Putamen (tissue), 1 donor: Measurements from ENCODE around the gene ZAP70.

ENCODE experiments used
- DNase-seq: peaks from one replicate; pipeline ENCODE4 v3.0.0-alpha.2; 2016; ENCODE audit warnings: low spot score

Gene ZAP70

DNA sequence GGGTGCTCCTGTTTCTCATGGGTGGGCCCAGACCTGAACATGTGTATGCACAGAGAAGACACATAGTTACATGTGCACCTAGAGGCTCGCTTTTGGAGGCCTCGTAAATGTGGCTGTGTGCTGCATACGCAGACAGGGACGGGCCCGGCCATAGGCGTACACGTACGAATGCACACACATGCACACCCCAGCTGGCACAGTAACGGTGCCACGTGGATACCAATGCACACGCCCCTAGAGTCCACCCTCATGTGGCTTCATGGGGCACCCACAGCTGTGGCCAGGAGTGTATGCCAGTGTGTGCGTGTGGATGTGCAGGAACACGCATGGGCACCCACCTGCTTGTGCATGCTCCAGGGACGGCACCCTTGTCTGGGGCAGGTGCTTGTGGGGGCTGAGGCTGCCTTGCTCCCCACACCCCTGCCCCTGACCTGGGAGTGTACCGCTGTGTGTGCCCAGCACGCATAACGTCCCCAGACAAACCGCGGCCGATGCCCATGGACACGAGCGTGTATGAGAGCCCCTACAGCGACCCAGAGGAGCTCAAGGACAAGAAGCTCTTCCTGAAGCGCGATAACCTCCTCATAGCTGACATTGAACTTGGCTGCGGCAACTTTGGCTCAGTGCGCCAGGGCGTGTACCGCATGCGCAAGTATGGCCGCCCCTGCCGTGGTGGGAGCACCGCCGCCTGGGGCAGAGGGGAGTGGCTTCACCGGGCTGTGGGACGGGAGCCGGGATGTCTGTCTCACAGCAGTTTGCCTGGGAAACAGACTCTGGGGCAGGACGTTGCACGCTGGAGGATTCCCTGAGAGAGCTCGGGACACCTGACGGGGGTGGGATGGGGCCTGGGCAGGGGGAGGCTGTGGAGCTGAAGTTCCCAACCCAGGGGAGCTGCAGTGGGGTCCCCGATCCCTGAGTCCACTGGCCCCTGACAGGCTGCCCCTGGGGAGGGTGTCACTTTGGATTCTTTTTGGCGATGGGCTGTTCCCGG is 21.0 kb downstream of the ZAP70 start:
- DNase-seq = no peak

DNA sequence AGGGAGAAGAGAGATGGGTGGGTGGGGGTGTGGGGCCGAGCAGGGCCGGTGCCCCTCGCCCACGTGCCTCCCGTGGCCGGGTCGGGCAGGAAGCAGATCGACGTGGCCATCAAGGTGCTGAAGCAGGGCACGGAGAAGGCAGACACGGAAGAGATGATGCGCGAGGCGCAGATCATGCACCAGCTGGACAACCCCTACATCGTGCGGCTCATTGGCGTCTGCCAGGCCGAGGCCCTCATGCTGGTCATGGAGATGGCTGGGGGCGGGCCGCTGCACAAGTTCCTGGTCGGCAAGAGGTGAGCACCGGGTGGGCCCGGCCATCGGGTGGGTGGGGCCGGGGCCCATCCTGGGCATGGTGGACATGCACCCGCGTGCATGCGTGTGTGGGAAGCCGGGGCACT is 21.8 kb downstream of the ZAP70 start:
- DNase-seq = no peak

DNA sequence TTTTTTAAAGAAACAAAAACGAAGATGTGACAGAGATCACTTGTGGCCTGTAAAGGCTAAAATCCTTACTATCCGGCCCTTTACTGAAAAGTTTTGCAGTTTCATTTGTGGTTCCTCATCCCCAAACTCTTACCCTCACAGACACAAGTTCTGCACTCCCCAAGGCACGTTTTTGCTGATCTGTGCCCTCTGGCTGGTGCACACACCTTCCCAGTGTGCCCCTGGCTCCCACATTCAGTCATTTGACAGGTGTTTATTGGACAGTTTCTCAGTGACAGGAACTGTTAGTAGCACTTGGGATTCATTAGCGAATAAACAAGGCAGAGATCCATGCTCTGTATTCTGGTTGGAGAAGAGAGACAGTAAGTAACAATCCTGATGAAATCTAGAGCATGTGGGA is 22.8 kb downstream of the ZAP70 start:
- DNase-seq = no peak

DNA sequence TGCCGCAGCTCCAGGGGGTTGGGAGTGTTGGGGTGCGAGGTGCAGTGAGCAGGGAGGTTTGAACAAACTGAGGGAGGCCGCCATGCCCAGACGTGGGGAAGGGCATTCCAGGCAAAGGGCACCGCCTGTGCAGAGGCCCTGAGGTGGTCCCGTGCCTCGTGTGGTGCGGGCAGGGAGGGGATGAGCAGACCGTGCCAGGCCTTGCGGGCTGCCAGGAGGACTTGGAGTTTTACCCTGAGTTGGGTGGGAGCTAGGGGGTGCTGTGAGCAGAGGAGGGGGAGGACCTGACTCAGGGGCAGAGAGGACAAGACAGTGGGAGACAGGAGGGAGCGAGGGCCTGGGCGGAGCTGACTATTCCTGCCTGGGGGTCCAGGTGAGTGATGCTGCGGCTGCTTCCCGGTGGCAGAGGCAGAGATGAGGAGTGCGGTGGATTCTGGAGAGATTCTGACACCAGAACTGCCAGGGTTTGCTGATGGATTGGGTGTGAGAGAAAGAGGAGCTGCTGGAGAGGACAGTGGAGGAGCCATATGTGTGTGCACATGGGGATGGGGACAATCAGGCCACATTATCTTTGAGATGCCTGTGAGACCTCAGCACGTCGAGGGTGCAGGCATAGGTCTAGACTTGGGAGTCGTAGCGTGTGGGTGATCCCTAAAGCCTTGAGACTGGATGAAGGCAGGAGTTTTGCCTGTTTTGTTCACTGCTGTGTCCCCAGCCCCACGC is 23.4 kb downstream of the ZAP70 start:
- DNase-seq = no peak

DNA sequence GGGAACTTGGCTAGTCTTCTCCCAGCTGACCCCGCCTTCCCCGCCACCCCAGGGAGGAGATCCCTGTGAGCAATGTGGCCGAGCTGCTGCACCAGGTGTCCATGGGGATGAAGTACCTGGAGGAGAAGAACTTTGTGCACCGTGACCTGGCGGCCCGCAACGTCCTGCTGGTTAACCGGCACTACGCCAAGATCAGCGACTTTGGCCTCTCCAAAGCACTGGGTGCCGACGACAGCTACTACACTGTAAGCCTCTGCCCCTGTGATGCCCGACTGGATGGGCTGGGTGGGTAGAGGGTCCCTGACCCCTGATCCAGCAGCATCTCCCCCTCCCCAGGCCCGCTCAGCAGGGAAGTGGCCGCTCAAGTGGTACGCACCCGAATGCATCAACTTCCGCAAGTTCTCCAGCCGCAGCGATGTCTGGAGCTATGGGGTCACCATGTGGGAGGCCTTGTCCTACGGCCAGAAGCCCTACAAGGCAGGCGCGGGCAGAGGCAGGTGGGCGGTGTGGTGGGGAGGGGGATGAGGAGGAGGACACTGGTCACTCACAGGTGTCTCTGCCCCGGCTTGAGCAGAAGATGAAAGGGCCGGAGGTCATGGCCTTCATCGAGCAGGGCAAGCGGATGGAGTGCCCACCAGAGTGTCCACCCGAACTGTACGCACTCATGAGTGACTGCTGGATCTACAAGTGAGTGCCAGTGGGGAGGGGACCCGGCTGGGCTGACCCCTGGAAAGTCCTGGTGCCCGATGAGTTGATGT is 24.2 kb downstream of the ZAP70 start:
- no peak for DNase-seq

DNA sequence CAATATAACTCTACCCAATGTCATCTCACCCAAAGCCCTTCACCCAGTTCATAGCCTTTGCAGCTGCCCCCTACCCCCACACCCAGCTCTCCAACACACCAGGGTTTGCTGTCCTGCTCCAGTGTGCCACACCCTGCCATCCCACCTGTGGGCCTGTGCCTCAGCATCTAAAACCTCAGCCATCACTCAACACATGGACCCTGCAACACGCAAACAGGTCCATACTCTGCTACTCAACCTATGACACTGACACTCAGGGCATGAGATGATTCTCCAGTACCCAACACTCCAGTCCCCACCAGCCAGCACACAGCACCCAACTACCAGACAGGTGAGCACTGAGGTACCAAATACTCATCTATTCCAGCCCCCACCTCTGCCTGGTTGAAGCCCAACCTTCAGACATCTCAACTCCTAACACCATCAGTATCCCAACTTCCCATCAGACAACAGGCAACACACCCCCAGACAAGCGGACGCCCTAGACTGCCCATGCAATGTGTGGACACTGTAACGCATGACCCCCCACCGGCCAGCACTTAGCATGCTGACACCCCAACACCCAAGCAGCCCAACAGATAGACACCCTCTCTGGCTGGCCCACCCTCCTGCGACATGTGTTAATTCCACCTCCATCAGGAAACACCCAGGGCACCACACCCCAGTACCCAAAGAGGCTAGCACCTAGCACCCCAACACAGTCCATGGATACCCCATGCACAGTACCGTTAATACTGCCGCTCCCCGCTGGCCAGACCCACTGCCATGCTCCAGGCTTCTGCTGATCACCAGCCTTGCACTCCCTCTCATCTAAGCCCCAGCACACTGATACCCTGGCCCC is 25.0 kb downstream of the ZAP70 start:
- no peak for DNase-seq

DNA sequence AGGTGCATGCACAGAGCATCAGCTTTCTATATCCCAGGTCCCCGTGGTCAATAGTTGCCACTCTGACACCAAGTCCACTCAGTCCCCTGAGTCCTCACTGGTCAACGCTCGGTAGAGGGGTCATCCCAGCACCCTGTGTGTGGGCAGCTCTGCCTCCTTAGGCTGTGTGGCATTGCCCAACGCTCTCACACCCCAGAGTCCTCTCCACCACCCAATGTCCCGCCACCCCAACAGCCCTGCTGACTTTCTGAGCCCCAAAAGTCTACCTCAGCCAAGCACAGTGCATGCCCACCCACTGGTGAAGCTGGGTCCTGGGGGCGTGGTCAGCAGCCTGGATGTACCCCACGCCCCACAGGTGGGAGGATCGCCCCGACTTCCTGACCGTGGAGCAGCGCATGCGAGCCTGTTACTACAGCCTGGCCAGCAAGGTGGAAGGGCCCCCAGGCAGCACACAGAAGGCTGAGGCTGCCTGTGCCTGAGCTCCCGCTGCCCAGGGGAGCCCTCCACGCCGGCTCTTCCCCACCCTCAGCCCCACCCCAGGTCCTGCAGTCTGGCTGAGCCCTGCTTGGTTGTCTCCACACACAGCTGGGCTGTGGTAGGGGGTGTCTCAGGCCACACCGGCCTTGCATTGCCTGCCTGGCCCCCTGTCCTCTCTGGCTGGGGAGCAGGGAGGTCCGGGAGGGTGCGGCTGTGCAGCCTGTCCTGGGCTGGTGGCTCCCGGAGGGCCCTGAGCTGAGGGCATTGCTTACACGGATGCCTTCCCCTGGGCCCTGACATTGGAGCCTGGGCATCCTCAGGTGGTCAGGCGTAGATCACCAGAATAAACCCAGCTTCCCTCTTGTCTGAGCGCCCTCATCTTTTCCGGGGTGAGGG is 25.9 kb downstream of the ZAP70 start:
- no peak for DNase-seq

DNA sequence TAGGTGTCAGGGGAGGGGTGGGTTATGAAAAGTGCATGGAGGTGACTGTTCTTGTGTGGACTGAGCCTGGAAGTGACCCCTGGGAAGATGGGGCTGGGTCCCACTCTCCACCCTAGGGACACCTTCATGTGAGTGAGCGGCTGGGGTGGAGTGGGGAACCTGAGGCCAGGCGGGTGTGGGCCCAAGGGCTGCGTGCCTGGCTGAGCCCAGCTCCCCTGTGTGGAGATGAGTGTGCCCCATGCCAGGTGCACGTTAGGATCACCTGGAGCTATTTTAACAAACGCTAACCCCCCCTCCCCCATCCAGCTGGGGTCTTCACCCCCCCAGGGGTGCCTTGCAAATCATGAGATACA is 26.5 kb downstream of the ZAP70 start:
- no peak for DNase-seq

DNA sequence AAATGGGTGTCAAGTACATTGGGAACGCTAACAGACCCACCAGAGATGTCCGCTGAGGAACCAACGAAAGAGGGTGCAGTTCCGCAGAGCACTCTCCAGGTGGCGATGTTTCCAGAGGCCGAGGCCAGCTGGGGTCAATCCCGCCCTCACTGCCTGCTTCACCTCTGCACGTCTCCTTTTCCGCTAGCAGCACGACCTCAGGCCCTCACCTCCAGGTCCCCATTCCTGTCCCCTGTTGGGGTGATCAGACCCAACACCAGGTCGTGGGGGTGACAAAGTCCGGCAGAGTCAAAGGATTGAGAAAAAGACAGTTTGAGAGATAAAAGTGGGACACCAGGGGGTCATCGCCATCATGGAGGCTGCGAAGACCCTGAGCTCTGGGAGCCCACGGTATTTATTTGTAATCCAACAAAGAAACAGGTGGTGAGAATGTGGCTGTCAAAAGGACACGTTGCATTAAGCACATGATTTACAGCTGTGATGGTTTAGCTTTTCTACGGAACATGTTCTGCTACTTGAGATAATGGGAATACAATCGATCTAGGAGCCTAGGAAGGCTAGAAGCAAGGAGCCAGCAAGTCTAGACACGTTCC is 27.3 kb downstream of the ZAP70 start:
- no peak for DNase-seq

DNA sequence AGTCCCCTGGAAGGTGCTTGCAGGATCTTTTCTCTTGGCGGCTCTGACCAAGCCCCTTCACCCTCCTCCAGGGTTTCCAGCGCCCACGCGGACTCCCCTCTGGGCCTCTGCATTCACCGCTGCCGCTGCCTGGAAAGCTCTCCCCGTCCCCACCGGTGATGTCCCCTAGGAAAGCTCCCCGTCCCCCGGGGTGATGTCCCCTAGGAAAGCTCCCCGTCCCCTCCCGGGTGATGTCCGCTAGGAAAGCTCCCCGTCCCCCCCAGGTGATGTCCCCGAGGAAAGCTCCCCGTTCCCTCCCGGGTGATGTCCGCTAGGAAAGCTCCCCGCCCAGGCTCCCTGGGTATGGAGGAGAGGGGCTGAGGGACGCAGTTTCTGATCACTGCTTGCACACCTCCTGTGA is 27.9 kb downstream of the ZAP70 start:
- DNase-seq = no peak

DNA sequence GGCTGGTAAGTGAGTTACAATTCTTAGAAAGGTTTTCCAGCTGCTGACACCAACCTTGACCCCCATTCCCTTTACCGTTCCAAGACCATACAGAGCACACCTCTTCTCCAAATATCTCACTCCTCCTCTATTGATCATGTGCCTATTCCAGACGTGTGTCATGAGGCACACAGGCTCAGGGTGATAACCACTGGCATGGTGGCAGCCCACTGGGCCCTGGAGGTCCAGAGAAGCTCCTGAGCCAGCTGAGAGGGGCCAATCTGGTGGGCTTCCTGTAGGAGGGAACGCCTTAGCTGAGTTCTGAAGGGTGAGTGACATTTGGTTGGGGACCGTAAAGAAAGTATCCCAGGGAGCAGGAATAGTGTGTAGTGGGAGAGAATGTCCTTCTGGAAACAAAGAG is 28.3 kb downstream of the ZAP70 start:
- no peak for DNase-seq

DNA sequence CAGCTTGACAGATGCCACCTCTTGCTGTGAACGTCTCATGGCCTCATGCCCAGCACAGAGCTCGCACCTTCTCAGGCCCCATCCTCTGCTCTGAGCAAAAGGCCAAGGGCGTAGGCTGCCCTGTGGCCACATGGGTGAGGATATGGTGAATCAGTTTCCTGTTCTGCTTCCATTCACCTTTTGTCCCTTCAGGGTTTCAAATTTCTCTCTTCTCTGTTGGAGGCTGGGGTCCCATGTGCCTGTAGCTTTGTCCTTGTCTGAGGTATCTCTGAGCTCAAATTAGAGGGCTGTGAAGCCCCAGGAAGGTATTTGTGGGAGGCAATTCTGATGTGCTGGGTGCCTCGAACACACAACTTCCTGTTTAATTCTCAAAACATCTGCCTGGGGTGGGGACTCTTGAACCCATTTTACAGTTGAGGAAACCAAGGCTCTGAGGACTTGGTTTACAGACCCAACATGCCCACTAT is 29.0 kb downstream of the ZAP70 start:
- DNase-seq = no peak

DNA sequence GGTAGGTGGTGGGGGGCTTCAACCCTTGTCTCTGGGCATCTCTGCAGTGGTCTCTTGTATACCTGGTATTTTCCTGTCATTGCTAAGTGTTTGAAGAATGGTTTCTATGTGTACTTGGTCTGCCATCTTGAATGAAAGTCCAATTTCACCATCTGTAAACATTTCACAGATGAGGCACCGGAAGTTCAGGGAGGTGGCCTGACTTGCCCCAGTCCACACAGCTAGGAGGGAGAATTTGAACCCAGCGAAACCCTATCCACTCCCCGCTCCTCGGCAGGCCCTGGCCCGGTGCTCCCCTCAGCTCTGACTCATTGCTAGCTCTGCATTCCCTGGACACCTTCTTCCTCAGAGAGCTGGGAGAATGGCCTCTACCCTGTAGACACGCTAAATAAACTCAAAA is 30.5 kb downstream of the ZAP70 start:
- DNase-seq = no peak

DNA sequence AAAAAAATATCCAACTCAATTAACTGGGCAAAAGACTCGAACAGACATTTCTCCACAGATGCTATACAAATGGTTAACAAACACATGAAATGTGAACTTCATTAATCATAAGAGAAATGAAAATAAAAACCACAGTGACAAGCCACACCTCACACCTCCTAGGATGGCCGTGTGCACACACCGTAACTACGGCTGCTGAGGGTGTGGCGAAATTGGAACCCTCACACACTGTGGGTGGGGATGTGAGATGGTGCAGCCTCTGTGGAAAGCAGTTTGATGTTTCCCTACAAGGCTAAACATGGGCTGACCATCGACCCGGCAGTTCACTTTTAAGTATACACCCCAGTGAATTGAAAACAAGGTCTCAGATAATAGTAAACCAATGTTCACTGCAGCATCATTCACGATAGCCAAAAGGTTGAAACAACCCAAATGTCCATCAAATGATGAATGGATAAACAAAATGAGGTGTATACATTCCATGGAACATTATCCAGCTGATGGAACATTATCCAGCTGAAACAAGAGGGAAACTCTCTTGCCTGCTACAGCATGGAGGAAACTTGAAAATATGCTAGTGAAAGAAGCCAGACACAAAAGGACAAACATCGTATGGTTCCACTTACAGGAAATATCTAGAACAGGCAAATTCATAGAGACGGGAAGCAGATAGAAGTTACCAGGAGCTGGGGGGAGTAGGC is 32.2 kb downstream of the ZAP70 start:
- no peak for DNase-seq

DNA sequence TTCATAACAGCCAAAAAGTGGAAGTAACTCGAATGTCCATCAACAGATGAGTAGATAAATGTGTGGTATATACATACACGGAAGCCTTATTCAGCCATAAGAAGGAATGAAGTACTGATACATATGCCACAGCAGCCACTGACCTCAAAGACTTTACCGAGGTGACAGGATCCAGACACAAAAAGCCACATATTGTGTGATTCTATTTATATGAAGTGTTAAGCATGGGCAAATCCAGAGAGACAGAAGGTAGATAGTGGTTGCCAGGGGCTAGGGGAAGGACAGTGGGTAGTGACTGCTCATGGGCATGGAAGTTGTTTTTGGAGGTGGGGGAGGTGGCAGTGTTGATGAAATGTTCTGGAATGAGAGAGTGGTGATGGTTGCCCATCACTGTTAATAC is 33.9 kb downstream of the ZAP70 start:
- DNase-seq = no peak

DNA sequence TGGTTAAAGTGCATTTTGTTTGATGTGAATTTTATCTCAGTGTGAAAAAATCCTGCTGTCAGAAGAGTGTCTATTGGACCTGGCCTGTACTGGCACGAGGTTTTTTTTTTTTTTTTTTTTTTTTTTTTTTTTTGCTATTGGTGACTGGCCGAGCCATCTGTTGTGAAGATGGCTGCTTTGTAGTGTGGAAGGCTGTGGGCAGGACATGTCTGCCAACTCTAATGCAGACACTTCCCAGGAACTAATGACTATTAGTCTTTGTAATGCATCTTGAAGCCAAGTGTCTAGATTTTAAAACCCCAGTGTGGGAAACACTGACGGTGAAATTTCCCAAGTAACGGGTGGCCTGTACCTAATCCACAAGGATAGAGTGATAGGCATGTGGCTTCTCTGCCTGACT is 34.3 kb downstream of the ZAP70 start:
- DNase-seq = no peak

DNA sequence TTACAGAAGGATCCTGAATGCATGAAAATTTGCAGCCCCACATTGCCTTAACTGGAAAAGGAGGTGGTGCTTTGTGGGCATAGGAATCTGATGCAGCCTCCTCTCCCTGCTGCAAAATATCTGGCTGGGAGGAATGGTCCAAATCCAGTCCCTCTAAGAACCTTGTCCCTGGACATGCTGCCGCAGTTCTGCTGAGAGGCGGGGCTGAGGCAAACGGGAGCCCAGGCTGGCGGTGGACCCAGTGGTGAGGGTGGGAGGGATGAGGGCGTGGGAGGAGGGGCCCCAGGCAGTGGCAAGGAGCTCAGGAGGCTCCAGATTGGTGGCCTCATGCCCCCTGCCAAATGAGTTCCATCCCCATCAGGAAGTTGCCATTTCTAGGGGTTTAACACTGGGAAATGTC is 36.2 kb downstream of the ZAP70 start:
- DNase-seq = no peak

DNA sequence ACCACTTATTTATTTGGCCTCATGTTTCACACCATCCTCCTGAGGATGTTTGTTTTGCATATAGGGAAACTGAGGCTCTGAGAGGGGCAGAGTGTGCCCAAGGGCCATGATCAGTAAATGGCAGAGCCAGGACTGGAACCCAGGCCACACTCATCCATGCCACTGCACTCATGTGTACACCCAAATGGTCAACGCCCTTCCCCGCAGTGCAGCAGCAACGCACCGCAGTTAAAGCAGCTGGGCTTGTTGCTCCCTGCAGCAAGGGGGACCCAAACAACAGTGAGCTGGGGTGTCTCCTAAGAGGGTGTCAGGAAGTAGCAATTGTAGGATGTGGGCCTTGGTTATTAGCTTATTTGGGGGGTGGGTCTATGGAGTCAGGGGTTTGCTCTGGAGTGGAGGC is 36.6 kb downstream of the ZAP70 start:
- no peak for DNase-seq

DNA sequence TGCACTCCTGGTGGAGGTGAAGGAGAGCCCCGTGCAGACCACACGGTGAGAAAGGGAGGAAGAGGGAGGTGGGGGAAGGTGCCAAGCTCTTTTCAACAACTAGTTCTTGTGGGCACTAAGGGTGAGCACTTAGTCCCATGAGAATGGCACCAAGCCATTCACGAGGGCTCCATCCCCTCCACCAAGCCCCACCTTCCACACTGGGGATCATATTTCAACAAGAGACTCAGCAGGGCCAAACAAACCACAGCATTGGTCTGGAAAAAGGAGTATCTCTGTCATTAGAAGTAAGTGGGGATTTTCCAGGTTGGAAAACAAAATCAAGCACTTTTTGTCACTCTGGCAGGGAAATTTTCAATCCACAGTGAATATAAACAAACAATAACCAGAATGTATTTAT is 38.4 kb downstream of the ZAP70 start:
- no peak for DNase-seq
